Caco-2 (cell line): ENCODE results near the gene ERAL1. TPM values are rescaled to one million over a fixed set of nuclear protein-coding genes. Genes with fewer than 3 reads are reported as not detected.

Source experiments
- BruUV-seq: library from RNA; stranded (reverse); fragments of 400-500 nt; replicated peaks from 2 replicates; lab custom pipeline; 2021; lab: Mats Ljungman, UMichigan
- CTCF ChIA-PET: fragments of 300-600 bp; sonication (Branson Sonifier 250); formaldehyde crosslinking; loops from one replicate; lab custom pipeline; 2022; ENCODE audit warnings: antibody characterized with exemption; lab: Charles Lee
- POLR2A ChIA-PET: fragments of 300-600 bp; sonication (Branson Sonifier 250); formaldehyde crosslinking; loops from one replicate; lab custom pipeline; 2022; ENCODE audit warnings: antibody characterized with exemption; lab: Charles Lee
- DNase-seq, 2 experiments: peaks; one replicate each; pipeline versions ENCODE4 v3.0.0 to v3.0.0-alpha.2; 2020 to 2022
- H3K27me3 ChIP-seq: replicated peaks from 2 replicates; pipeline ENCODE4 v1.6.0; 2011; ENCODE audit warnings: low read length; ENCODE audit not compliant: control insufficient read depth, insufficient read depth
- H3K36me3 ChIP-seq: 2 replicates; pipeline ENCODE4 v1.5.1; 2011; ENCODE audit warnings: low read length; ENCODE audit not compliant: control insufficient read depth, insufficient read depth
- H3K4me1 ChIP-seq: fragments of 250-450 bp; sonication (Bioruptor Pico); 2 replicates; pipeline ENCODE4 v1.5.1; 2020; ENCODE audit warnings: mild to moderate bottlenecking
- H3K4me3 ChIP-seq: 2 replicates; pipeline ENCODE4 v1.5.1; 2011; ENCODE audit warnings: low read depth, mild to moderate bottlenecking, control low read depth, low read length
- H3K9me3 ChIP-seq: fragments of 250-450 bp; sonication (Bioruptor Pico); 2 replicates; pipeline ENCODE4 v1.5.1; 2020; ENCODE audit warnings: mild to moderate bottlenecking, moderate library complexity
- H3K27ac Mint-ChIP-seq: one replicate; pipeline ENCODE4 v1.8.0; 2022; ENCODE audit warnings: mixed read lengths; ENCODE audit not compliant: unreplicated experiment
- H3K27me3 Mint-ChIP-seq: one replicate; pipeline ENCODE4 v1.8.0; 2022; ENCODE audit warnings: mixed read lengths; ENCODE audit not compliant: insufficient read depth, unreplicated experiment
- H3K36me3 Mint-ChIP-seq: one replicate; pipeline ENCODE4 v1.8.0; 2022; ENCODE audit warnings: mild to moderate bottlenecking, mixed read lengths; ENCODE audit not compliant: insufficient read depth, unreplicated experiment
- H3K4me1 Mint-ChIP-seq: one replicate; pipeline ENCODE4 v1.8.0; 2022; ENCODE audit warnings: low read depth, mixed read lengths; ENCODE audit not compliant: unreplicated experiment
- H3K4me3 Mint-ChIP-seq: one replicate; pipeline ENCODE4 v1.8.0; 2022; ENCODE audit warnings: mild to moderate bottlenecking, moderate library complexity, mixed read lengths; ENCODE audit not compliant: unreplicated experiment
- H3K9me3 Mint-ChIP-seq: one replicate; pipeline ENCODE4 v1.8.0; 2022; ENCODE audit warnings: mixed read lengths; ENCODE audit not compliant: unreplicated experiment
- CTCF ChIP-seq, 2 experiments: fragments of 200-600 bp in 1 of 2; IDR thresholded peaks; 1 replicate in 1 of 2; 2 replicates in 1 of 2; pipeline versions ENCODE4 v1.5.1 to v1.8.0; 2011 to 2022; ENCODE audit warnings: antibody characterized with exemption in 1 of 2, control low read depth in 1 of 2, inconsistent platforms in 1 of 2, low read depth in 1 of 2, low read length in 1 of 2, mild to moderate bottlenecking in 1 of 2, moderate library complexity in 1 of 2; ENCODE audit not compliant: insufficient read depth in 1 of 2, severe bottlenecking in 1 of 2, unreplicated experiment in 1 of 2
- intact Hi-C: fragments of 100-400 bp; cut with micrococcal nuclease; formaldehyde crosslinking; loops from one replicate; pipeline ENCODE4 v1.10.0; 2022; ENCODE audit not compliant: unreplicated experiment
- total RNA-seq: library from RNA; stranded (reverse); gene quantifications from 2 replicates; pipeline ENCODE4 v1.2.3, GENCODE V29; 2022

ERAL1 gene
- total RNA-seq, 1 experiment from 2014 or later: 85.1 TPM

GRCh38 chr17:28895794-28896447 is 41.1 kb downstream of the ERAL1 start:
- H3K27me3 ChIP-seq: no peaks in the 10 kb centered on the region
- no TSS peak for BruUV-seq
- intact Hi-C loops: no loop called here
- H3K36me3 Mint-ChIP-seq: peaks cover 52% of the 10 kb centered on the region
- ChIA-PET CTCF (interaction anchor here (0.6 to 1.2 kb wide), 3 partner anchors 31 to 168 kb away, joined by 3 to 4 read pairs (median 3); no protein-coding TSS in a partner anchor), POLR2A (interaction anchor here (1.8 kb wide), 1 partner anchor 56 kb away, joined by 6 read pairs; the partner anchor contains the start of gene PHF12)
- no peaks in the 10 kb centered on the region for H3K9me3 ChIP-seq
- H3K4me1 ChIP-seq: peaks cover 14% of the 10 kb centered on the region
- peak overlapping the region; percentile 86 for H3K4me3 ChIP-seq
- H3K4me3 Mint-ChIP-seq: peak overlapping the region; percentile 89
- H3K27ac Mint-ChIP-seq: peak overlapping the region; percentile 80
- TF ChIP-seq CTCF (IDR thresholded peaks at IDR 0.05; ENCODE audit: insufficient read depth in 1 of 2, low read depth in 1 of 2, low read length in 1 of 2, severe bottlenecking in 1 of 2, unreplicated experiment in 1 of 2): no peak
- no peaks in the 10 kb centered on the region for H3K27me3 Mint-ChIP-seq
- H3K4me1 Mint-ChIP-seq: peaks cover 11% of the 10 kb centered on the region
- H3K9me3 Mint-ChIP-seq: no peaks in the 10 kb centered on the region
- DNase-seq: no peak
- peaks cover 1% of the 10 kb centered on the region; the same call in 1 of the 2 replicates for H3K36me3 ChIP-seq

- H3K4me1 ChIP-seq: peaks cover 18% of the 10 kb centered on the region
- TF ChIP-seq CTCF (IDR thresholded peaks at IDR 0.05; ENCODE audit: insufficient read depth in 1 of 2, low read depth in 1 of 2, low read length in 1 of 2, severe bottlenecking in 1 of 2, unreplicated experiment in 1 of 2): no peak
- H3K4me1 Mint-ChIP-seq: peaks cover 10% of the 10 kb centered on the region
- no peaks in the 10 kb centered on the region for H3K27me3 Mint-ChIP-seq
- peak overlapping the region; percentile 86 for H3K4me3 ChIP-seq
- H3K4me3 Mint-ChIP-seq: peak overlapping the region; percentile 89
- H3K9me3 Mint-ChIP-seq: no peaks in the 10 kb centered on the region
- H3K36me3 Mint-ChIP-seq: peaks cover 46% of the 10 kb centered on the region
- no peaks in the 10 kb centered on the region for H3K9me3 ChIP-seq
- H3K27ac Mint-ChIP-seq: peak overlapping the region; percentile 80
- no peaks in the 10 kb centered on the region; the same call in 1 of the 2 replicates for H3K36me3 ChIP-seq
- no peaks in the 10 kb centered on the region for H3K27me3 ChIP-seq
- POLR2A ChIA-PET: interaction anchor here (1.8 kb wide), 1 partner anchor 55 kb away, joined by 6 read pairs; the partner anchor contains the start of gene PHF12
- intact Hi-C loops: no loop called here
- CTCF ChIA-PET: interaction anchor here (0.9 to 1.2 kb wide), 3 partner anchors 133 to 169 kb away, joined by 3 to 4 read pairs (median 3); no protein-coding TSS in a partner anchor
- no TSS peak for BruUV-seq
- DNase-seq: no peak
These were observed 41.7 kb downstream of the ERAL1 start for GRCh38 chr17:28896491-28896883.

- ChIA-PET CTCF (interaction anchor here (0.7 to 2.3 kb wide), 5 partner anchors 11 to 170 kb away, joined by 3 to 14 read pairs (median 3); no protein-coding TSS in a partner anchor), POLR2A (interaction anchor here (1.2 to 1.8 kb wide), 3 partner anchors 54 to 169 kb away, joined by 3 to 6 read pairs (median 3); partner anchors contain the start of gene PHF12)
- Histone ChIP-seq H3K4me1 (peaks cover 23% of the 10 kb centered on the region), H3K4me3 (peak within 1 kb of the TSS; percentile 86), H3K36me3 (no peaks in the 10 kb centered on the region; the same call in 1 of the 2 replicates), H3K9me3 (no peaks in the 10 kb centered on the region), H3K27me3 (no peaks in the 10 kb centered on the region)
- Mint-ChIP-seq H3K9me3 (no peaks in the 10 kb centered on the region), H3K4me3 (peak within 1 kb of the TSS; percentile 89), H3K27me3 (no peaks in the 10 kb centered on the region), H3K36me3 (peaks cover 41% of the 10 kb centered on the region), H3K4me1 (peaks cover 14% of the 10 kb centered on the region), H3K27ac (peak within 1 kb of the TSS; percentile 80)
- intact Hi-C loops: loop anchor here (1.0 kb wide), 2 partner anchors 134 to 170 kb away; no protein-coding TSS in a partner anchor
- peak; percentile 87 for DNase-seq
- BruUV-seq: TSS peak; percentile 28
- TF ChIP-seq CTCF (IDR thresholded peaks at IDR 0.05; ENCODE audit: insufficient read depth in 1 of 2, low read depth in 1 of 2, low read length in 1 of 2, severe bottlenecking in 1 of 2, unreplicated experiment in 1 of 2): peak; percentile 40 to 49
These were observed 42.3 kb downstream of the ERAL1 start, which contains the start of gene FLOT2 for GRCh38 chr17:28896884-28897768. Gene FLOT2, minus strand, starts transcription at chr17:28897733. Its CDS starts 159 bp downstream, at chr17:28897574.
